ENCODE data around the gene SPIRE2. TPM values are rescaled to one million over a fixed set of nuclear protein-coding genes. Genes with fewer than 3 reads are reported as not detected.

Gene SPIRE2
- total and polyA plus RNA-seq, 9 of the 15 experiments (the other 6 are each of a cell fraction or from before 2014, with no cell fraction given), result 0.70 to 7.5 (median 4.6) TPM

DNA sequence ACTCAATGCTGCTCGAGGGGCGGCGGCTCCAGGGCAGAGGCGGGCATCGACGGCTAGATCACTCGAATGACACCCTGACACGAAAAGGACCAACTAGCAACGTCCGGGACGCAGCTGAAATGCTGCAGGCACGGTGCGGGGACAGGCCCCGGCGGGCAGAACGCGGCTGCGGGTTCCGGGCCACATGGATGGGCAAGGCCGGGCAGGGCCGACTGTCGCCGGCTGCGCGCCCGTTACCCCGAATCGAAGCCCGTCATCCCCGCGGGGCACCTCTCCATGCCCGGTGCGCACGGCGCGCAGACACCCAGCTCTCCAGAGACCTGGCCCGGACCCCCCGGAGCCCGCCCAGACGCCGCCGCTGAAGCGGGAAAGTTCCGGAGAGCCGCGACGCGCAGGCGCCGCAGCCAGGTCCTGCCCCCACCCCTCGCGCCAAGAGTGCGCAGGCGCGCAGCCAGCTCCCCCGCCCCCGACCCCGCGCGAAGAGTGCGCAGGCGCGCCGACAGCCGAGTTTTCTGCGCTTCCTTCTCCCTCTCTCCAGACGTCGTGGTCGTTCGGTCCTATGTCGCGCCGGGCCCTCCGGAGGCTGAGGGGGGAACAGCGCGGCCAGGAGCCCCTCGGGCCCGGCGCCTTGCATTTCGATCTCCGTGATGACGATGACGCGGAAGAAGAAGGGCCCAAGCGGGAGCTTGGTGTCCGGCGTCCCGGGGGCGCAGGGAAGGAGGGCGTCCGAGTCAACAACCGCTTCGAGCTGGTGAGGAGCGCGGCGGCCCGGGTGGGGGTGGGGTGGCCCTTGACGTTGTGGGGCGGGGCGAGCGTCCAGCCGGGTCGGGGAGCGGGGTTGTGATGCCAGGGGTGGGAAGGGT, 45.1 kb downstream of the SPIRE2 start, which contains the start of gene TCF25 (continued):
- peak; percentile 70 for TF ChIP-seq ZNF232 (CRISPR knock-in tag; IDR thresholded peaks at IDR 0.05)
- TF ChIP-seq, protein P1, sequence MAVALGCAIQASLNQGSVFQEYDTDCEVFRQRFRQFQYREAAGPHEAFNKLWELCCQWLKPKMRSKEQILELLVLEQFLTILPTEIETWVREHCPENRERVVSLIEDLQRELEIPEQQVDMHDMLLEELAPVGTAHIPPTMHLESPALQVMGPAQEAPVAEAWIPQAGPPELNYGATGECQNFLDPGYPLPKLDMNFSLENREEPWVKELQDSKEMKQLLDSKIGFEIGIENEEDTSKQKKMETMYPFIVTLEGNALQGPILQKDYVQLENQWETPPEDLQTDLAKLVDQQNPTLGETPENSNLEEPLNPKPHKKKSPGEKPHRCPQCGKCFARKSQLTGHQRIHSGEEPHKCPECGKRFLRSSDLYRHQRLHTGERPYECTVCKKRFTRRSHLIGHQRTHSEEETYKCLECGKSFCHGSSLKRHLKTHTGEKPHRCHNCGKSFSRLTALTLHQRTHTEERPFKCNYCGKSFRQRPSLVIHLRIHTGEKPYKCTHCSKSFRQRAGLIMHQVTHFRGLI (CRISPR knock-in tag; IDR thresholded peaks at IDR 0.05), result no peak
- no peak for TF ChIP-seq SRSF1 (IDR thresholded peaks at IDR 0.05; ENCODE audit: low read depth, low read length)
- no peak for TF ChIP-seq ILK (tag; IDR thresholded peaks at IDR 0.05; ENCODE audit: borderline replicate concordance, low read depth)
- no peak for TF ChIP-seq HEY1 (CRISPR knock-in tag; IDR thresholded peaks at IDR 0.05; ENCODE audit: borderline replicate concordance)
- no peak for TF ChIP-seq LCOR (CRISPR knock-in tag; IDR thresholded peaks at IDR 0.05)
- TF ChIP-seq, protein P2, sequence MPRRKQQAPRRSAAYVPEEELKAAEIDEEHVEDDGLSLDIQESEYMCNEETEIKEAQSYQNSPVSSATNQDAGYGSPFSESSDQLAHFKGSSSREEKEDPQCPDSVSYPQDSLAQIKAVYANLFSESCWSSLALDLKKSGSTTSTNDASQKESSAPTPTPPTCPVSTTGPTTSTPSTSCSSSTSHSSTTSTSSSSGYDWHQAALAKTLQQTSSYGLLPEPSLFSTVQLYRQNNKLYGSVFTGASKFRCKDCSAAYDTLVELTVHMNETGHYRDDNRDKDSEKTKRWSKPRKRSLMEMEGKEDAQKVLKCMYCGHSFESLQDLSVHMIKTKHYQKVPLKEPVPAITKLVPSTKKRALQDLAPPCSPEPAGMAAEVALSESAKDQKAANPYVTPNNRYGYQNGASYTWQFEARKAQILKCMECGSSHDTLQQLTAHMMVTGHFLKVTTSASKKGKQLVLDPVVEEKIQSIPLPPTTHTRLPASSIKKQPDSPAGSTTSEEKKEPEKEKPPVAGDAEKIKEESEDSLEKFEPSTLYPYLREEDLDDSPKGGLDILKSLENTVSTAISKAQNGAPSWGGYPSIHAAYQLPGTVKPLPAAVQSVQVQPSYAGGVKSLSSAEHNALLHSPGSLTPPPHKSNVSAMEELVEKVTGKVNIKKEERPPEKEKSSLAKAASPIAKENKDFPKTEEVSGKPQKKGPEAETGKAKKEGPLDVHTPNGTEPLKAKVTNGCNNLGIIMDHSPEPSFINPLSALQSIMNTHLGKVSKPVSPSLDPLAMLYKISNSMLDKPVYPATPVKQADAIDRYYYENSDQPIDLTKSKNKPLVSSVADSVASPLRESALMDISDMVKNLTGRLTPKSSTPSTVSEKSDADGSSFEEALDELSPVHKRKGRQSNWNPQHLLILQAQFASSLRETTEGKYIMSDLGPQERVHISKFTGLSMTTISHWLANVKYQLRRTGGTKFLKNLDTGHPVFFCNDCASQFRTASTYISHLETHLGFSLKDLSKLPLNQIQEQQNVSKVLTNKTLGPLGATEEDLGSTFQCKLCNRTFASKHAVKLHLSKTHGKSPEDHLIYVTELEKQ (CRISPR knock-in tag; IDR thresholded peaks at IDR 0.05), result no peak
- no peak for TF ChIP-seq ZNF589 (CRISPR knock-in tag; IDR thresholded peaks at IDR 0.05; ENCODE audit: low read depth)
- TF ChIP-seq BDP1 (IDR thresholded peaks at IDR 0.05; ENCODE audit: insufficient read depth, insufficient read length), result no peak
- TF ChIP-seq FOXA3 (CRISPR knock-in tag; conservative IDR thresholded peaks at IDR 0.05 in 1 of 2, IDR thresholded peaks at IDR 0.05 in 1 of 2), result no peak
- TF ChIP-seq SRF (CRISPR knock-in tag; IDR thresholded peaks at IDR 0.05), result no peak
- TF ChIP-seq NCOA2 (IDR thresholded peaks at IDR 0.05; ENCODE audit: partially characterized antibody in 2 of 2), result no peak
- no peak for TF ChIP-seq HNRNPUL1 (IDR thresholded peaks at IDR 0.05; ENCODE audit: low read length)
- no peak for TF ChIP-seq IFI16 (CRISPR knock-in tag; IDR thresholded peaks at IDR 0.05)
- no peak for TF ChIP-seq ZNF780A (CRISPR knock-in tag; IDR thresholded peaks at IDR 0.05)
- TF ChIP-seq, protein P3, sequence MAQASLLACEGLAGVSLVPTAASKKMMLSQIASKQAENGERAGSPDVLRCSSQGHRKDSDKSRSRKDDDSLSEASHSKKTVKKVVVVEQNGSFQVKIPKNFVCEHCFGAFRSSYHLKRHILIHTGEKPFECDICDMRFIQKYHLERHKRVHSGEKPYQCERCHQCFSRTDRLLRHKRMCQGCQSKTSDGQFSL (CRISPR knock-in tag; IDR thresholded peaks at IDR 0.05), result 0 out of 2 replicates have a peak, but pooled peaks have one; percentile 23
- TF ChIP-seq, protein P3 (tag; IDR thresholded peaks at IDR 0.05), result no peak
- TF ChIP-seq LEF1 (IDR thresholded peaks at IDR 0.05), result peak; percentile 63; the same call in 1 of the 2 replicates
- no peak for TF ChIP-seq BMI1 (IDR thresholded peaks at IDR 0.05; ENCODE audit: low read length)
- no peak for TF ChIP-seq ZNF174 (CRISPR knock-in tag; IDR thresholded peaks at IDR 0.05)
- TF ChIP-seq KLF13 (tag; IDR thresholded peaks at IDR 0.05; ENCODE audit: borderline replicate concordance, low read depth), result peak; percentile 72
- TF ChIP-seq HOXB6 (CRISPR knock-in tag; IDR thresholded peaks at IDR 0.05; ENCODE audit: borderline replicate concordance), result no peak
- TF ChIP-seq BRD4 (IDR thresholded peaks at IDR 0.05), result peak; percentile 80; the same call in 1 of the 2 replicates

All from K562 (cell line).